Measurements from ENCODE around the gene RACK1.
"Not testable (repeated sequence)": the region's sequence is repeated elsewhere in the genome, so short reads cannot be mapped to it uniquely, and the experiment has no call there.

The RACK1 gene

GRCh38 chr5:181212080-181212479 lies 31.6 kb downstream of the RACK1 start:
- no peak for DNase-seq

- no peak for DNase-seq
Observed at GRCh38 chr5:181211208-181211607, 32.5 kb downstream of the RACK1 start.

GRCh38 chr5:181210698-181211097 lies 33.0 kb downstream of the RACK1 start:
- not testable (repeated sequence) for DNase-seq

GRCh38 chr5:181210148-181210547 lies 33.6 kb downstream of the RACK1 start:
- DNase-seq: not testable (repeated sequence)

- DNase-seq: not testable (repeated sequence)
Observed at GRCh38 chr5:181209006-181209405, 34.7 kb downstream of the RACK1 start.

GRCh38 chr5:181207960-181208253 lies 35.8 kb downstream of the RACK1 start:
- no peak for DNase-seq

GRCh38 chr5:181207214-181207959 lies 36.3 kb downstream of the RACK1 start:
- DNase-seq: no peak

- DNase-seq: no peak
Observed at GRCh38 chr5:181205761-181206649, 37.7 kb downstream of the RACK1 start.

- DNase-seq: no peak
Observed at GRCh38 chr5:181204826-181205760, 38.6 kb downstream of the RACK1 start, which contains the start of gene TRIM7. Gene TRIM7, minus strand, starts transcription at chr5:181205196. Its CDS starts 86 bp downstream, at chr5:181205110.

- no peak for DNase-seq
Observed at GRCh38 chr5:181204113-181204825, 39.4 kb downstream of the RACK1 start.

- no peak for DNase-seq
Observed at GRCh38 chr5:181203777-181204112, 40.0 kb downstream of the RACK1 start.

- DNase-seq: no peak
Observed at GRCh38 chr5:181203093-181203711, 40.5 kb downstream of the RACK1 start.

- DNase-seq: no peak
Observed at GRCh38 chr5:181200816-181201215, 42.9 kb downstream of the RACK1 start.

GRCh38 chr5:181199881-181200638 lies 43.6 kb downstream of the RACK1 start:
- no peak for DNase-seq

GRCh38 chr5:181198905-181199519 lies 44.7 kb downstream of the RACK1 start:
- DNase-seq: no peak

- DNase-seq: no peak
Observed at GRCh38 chr5:181198106-181198685, 45.5 kb downstream of the RACK1 start.

- DNase-seq: no peak
Observed at GRCh38 chr5:181197326-181197951, 46.3 kb downstream of the RACK1 start.

- DNase-seq: no peak
Observed at GRCh38 chr5:181195249-181195761, 48.4 kb downstream of the RACK1 start.

- no peak for DNase-seq
Observed at GRCh38 chr5:181194489-181195248, 49.0 kb downstream of the RACK1 start.

Measured in KG1 (cell line).